Measurements from ENCODE around the gene LCP1. TPM values are rescaled to one million over a fixed set of nuclear protein-coding genes. Genes with fewer than 3 reads are reported as not detected.

The LCP1 gene
- total and polyA plus RNA-seq, 2 donors, result 181 to 596 TPM

- Histone ChIP-seq H3K36me3 (ENCODE audit: control insufficient read depth in 2 of 2, insufficient read depth in 2 of 2, low read length in 1 of 2) (no peaks in the 10 kb centered on the region), H3K27me3 (ENCODE audit: control insufficient read depth in 2 of 2, insufficient read depth in 1 of 2, low read length in 1 of 2) (no peaks in the 10 kb centered on the region), H3K9me3 (ENCODE audit: control insufficient read depth in 2 of 2, insufficient read depth in 1 of 2, low read length in 1 of 2) (no peaks in the 10 kb centered on the region), H3K4me3 (ENCODE audit: low read length in 2 of 2) (no peak overlapping the region), H3K4me1 (ENCODE audit: control insufficient read depth in 2 of 2, insufficient read depth in 2 of 2, low read length in 2 of 2) (no peaks in the 10 kb centered on the region), H3K27ac (ENCODE audit: low read depth in 1 of 2, low read length in 1 of 2) (no peak overlapping the region)
- 100% methylated on average over 3 of the region's 3 CpGs for WGBS
- no peak for DNase-seq (ENCODE audit: low read depth in 6 of 9, low spot score in 9 of 9)
Measured at GRCh38 chr13:46094478-46094877, 87.5 kb downstream of the LCP1 start.

GRCh38 chr13:46088821-46089562, 93.0 kb downstream of the LCP1 start:
- H3K27me3 ChIP-seq (ENCODE audit: control insufficient read depth in 2 of 2, insufficient read depth in 1 of 2, low read length in 1 of 2), result no peaks in the 10 kb centered on the region
- DNase-seq (ENCODE audit: low read depth in 6 of 9, low spot score in 9 of 9), result no peak
- H3K36me3 ChIP-seq (ENCODE audit: control insufficient read depth in 2 of 2, insufficient read depth in 2 of 2, low read length in 1 of 2), result no peaks in the 10 kb centered on the region
- H3K9me3 ChIP-seq (ENCODE audit: control insufficient read depth in 2 of 2, insufficient read depth in 1 of 2, low read length in 1 of 2), result no peaks in the 10 kb centered on the region
- H3K4me3 ChIP-seq (ENCODE audit: low read length in 2 of 2), result no peak overlapping the region
- WGBS, result 85% methylated on average over 5 of the region's 5 CpGs
- H3K4me1 ChIP-seq (ENCODE audit: control insufficient read depth in 2 of 2, insufficient read depth in 2 of 2, low read length in 2 of 2), result no peaks in the 10 kb centered on the region
- H3K27ac ChIP-seq (ENCODE audit: low read depth in 1 of 2, low read length in 1 of 2), result no peak overlapping the region

GRCh38 chr13:46087481-46087880, 94.5 kb downstream of the LCP1 start:
- no peaks in the 10 kb centered on the region for H3K9me3 ChIP-seq (ENCODE audit: control insufficient read depth in 2 of 2, insufficient read depth in 1 of 2, low read length in 1 of 2)

GRCh38 chr13:46086985-46087384, 95.0 kb downstream of the LCP1 start:
- Histone ChIP-seq H3K4me1 (ENCODE audit: control insufficient read depth in 2 of 2, insufficient read depth in 2 of 2, low read length in 2 of 2) (no peaks in the 10 kb centered on the region), H3K27me3 (ENCODE audit: control insufficient read depth in 2 of 2, insufficient read depth in 1 of 2, low read length in 1 of 2) (no peaks in the 10 kb centered on the region), H3K4me3 (ENCODE audit: low read length in 2 of 2) (no peak overlapping the region), H3K36me3 (ENCODE audit: control insufficient read depth in 2 of 2, insufficient read depth in 2 of 2, low read length in 1 of 2) (no peaks in the 10 kb centered on the region), H3K9me3 (ENCODE audit: control insufficient read depth in 2 of 2, insufficient read depth in 1 of 2, low read length in 1 of 2) (no peaks in the 10 kb centered on the region), H3K27ac (ENCODE audit: low read depth in 1 of 2, low read length in 1 of 2) (no peak overlapping the region)
- no peak for DNase-seq (ENCODE audit: low read depth in 6 of 9, low spot score in 9 of 9)
- WGBS, result 97% methylated on average over 12 of the region's 12 CpGs

More at GRCh38 chr13:46087481-46087880, 94.5 kb downstream of the LCP1 start:
- Histone ChIP-seq H3K27me3 (ENCODE audit: control insufficient read depth in 2 of 2, insufficient read depth in 1 of 2, low read length in 1 of 2) (no peaks in the 10 kb centered on the region), H3K27ac (ENCODE audit: low read depth in 1 of 2, low read length in 1 of 2) (no peak overlapping the region), H3K4me3 (ENCODE audit: low read length in 2 of 2) (no peak overlapping the region), H3K4me1 (ENCODE audit: control insufficient read depth in 2 of 2, insufficient read depth in 2 of 2, low read length in 2 of 2) (no peaks in the 10 kb centered on the region), H3K36me3 (ENCODE audit: control insufficient read depth in 2 of 2, insufficient read depth in 2 of 2, low read length in 1 of 2) (no peaks in the 10 kb centered on the region)
- DNase-seq (ENCODE audit: low read depth in 6 of 9, low spot score in 9 of 9), result no peak

GRCh38 chr13:46086421-46086922, 95.5 kb downstream of the LCP1 start:
- 91% methylated on average over 12 of the region's 12 CpGs for WGBS
- Histone ChIP-seq H3K27ac (ENCODE audit: low read depth in 1 of 2, low read length in 1 of 2) (no peak overlapping the region), H3K27me3 (ENCODE audit: control insufficient read depth in 2 of 2, insufficient read depth in 1 of 2, low read length in 1 of 2) (no peaks in the 10 kb centered on the region), H3K9me3 (ENCODE audit: control insufficient read depth in 2 of 2, insufficient read depth in 1 of 2, low read length in 1 of 2) (no peaks in the 10 kb centered on the region), H3K4me1 (ENCODE audit: control insufficient read depth in 2 of 2, insufficient read depth in 2 of 2, low read length in 2 of 2) (no peaks in the 10 kb centered on the region), H3K4me3 (ENCODE audit: low read length in 2 of 2) (no peak overlapping the region), H3K36me3 (ENCODE audit: control insufficient read depth in 2 of 2, insufficient read depth in 2 of 2, low read length in 1 of 2) (no peaks in the 10 kb centered on the region)
- no peak for DNase-seq (ENCODE audit: low read depth in 6 of 9, low spot score in 9 of 9)

- Histone ChIP-seq H3K4me1 (ENCODE audit: control insufficient read depth in 2 of 2, insufficient read depth in 2 of 2, low read length in 2 of 2) (no peaks in the 10 kb centered on the region), H3K27me3 (ENCODE audit: control insufficient read depth in 2 of 2, insufficient read depth in 1 of 2, low read length in 1 of 2) (no peaks in the 10 kb centered on the region), H3K4me3 (ENCODE audit: low read length in 2 of 2) (no peak overlapping the region), H3K9me3 (ENCODE audit: control insufficient read depth in 2 of 2, insufficient read depth in 1 of 2, low read length in 1 of 2) (no peaks in the 10 kb centered on the region), H3K27ac (ENCODE audit: low read depth in 1 of 2, low read length in 1 of 2) (no peak overlapping the region), H3K36me3 (ENCODE audit: control insufficient read depth in 2 of 2, insufficient read depth in 2 of 2, low read length in 1 of 2) (no peaks in the 10 kb centered on the region)
- 97% methylated on average over 13 of the region's 13 CpGs for WGBS
- DNase-seq (ENCODE audit: low read depth in 6 of 9, low spot score in 9 of 9), result no peak
Measured at GRCh38 chr13:46085737-46086136, 96.2 kb downstream of the LCP1 start.

- peaks cover 0 to 3% of the 10 kb centered on the region in 2 donors for H3K4me1 ChIP-seq (ENCODE audit: control insufficient read depth in 2 of 2, insufficient read depth in 2 of 2, low read length in 2 of 2)
- no peaks in the 10 kb centered on the region for H3K27me3 ChIP-seq (ENCODE audit: control insufficient read depth in 2 of 2, insufficient read depth in 1 of 2, low read length in 1 of 2)
- no peaks in the 10 kb centered on the region for H3K36me3 ChIP-seq (ENCODE audit: control insufficient read depth in 2 of 2, insufficient read depth in 2 of 2, low read length in 1 of 2)
- DNase-seq (ENCODE audit: low read depth in 6 of 9, low spot score in 9 of 9), result no peak
- WGBS, result 97% methylated on average over 5 of the region's 5 CpGs
- H3K27ac ChIP-seq (ENCODE audit: low read depth in 1 of 2, low read length in 1 of 2), result no peak overlapping the region
- H3K4me3 ChIP-seq (ENCODE audit: low read length in 2 of 2), result no peak overlapping the region
- no peaks in the 10 kb centered on the region for H3K9me3 ChIP-seq (ENCODE audit: control insufficient read depth in 2 of 2, insufficient read depth in 1 of 2, low read length in 1 of 2)
Measured at GRCh38 chr13:46082324-46082723, 99.7 kb downstream of the LCP1 start.

- peak in 1 of 9 donors; percentile 13 for DNase-seq (ENCODE audit: low read depth in 6 of 9, low spot score in 9 of 9)
- H3K36me3 ChIP-seq (ENCODE audit: control insufficient read depth in 2 of 2, insufficient read depth in 2 of 2, low read length in 1 of 2), result no peaks in the 10 kb centered on the region
- H3K4me1 ChIP-seq (ENCODE audit: control insufficient read depth in 2 of 2, insufficient read depth in 2 of 2, low read length in 2 of 2), result peaks cover 0 to 3% of the 10 kb centered on the region in 2 donors
- no peaks in the 10 kb centered on the region for H3K9me3 ChIP-seq (ENCODE audit: control insufficient read depth in 2 of 2, insufficient read depth in 1 of 2, low read length in 1 of 2)
- no peak overlapping the region for H3K4me3 ChIP-seq (ENCODE audit: low read length in 2 of 2)
- WGBS, result 11% methylated on average over 2 of the region's 2 CpGs
- no peaks in the 10 kb centered on the region for H3K27me3 ChIP-seq (ENCODE audit: control insufficient read depth in 2 of 2, insufficient read depth in 1 of 2, low read length in 1 of 2)
- no peak overlapping the region for H3K27ac ChIP-seq (ENCODE audit: low read depth in 1 of 2, low read length in 1 of 2)
Measured at GRCh38 chr13:46079770-46080169, 102.2 kb downstream of the LCP1 start.

GRCh38 chr13:46077265-46077664, 104.7 kb downstream of the LCP1 start:
- Histone ChIP-seq H3K4me3 (ENCODE audit: low read length in 2 of 2) (no peak overlapping the region), H3K36me3 (ENCODE audit: control insufficient read depth in 2 of 2, insufficient read depth in 2 of 2, low read length in 1 of 2) (no peaks in the 10 kb centered on the region), H3K4me1 (ENCODE audit: control insufficient read depth in 2 of 2, insufficient read depth in 2 of 2, low read length in 2 of 2) (peaks cover 0 to 3% of the 10 kb centered on the region in 2 donors), H3K9me3 (ENCODE audit: control insufficient read depth in 2 of 2, insufficient read depth in 1 of 2, low read length in 1 of 2) (no peaks in the 10 kb centered on the region), H3K27me3 (ENCODE audit: control insufficient read depth in 2 of 2, insufficient read depth in 1 of 2, low read length in 1 of 2) (no peaks in the 10 kb centered on the region), H3K27ac (ENCODE audit: low read depth in 1 of 2, low read length in 1 of 2) (no peak overlapping the region)
- DNase-seq (ENCODE audit: low read depth in 6 of 9, low spot score in 9 of 9), result no peak
- WGBS, result 76% methylated on average over 1 of the region's 1 CpG

Data from thymus (tissue), 11 donors.